Measurements from ENCODE around the gene MYB.

- TF ChIP-seq CTCF (IDR thresholded peaks at IDR 0.05; ENCODE audit: low read length) (no peak), EZH2 (optimal IDR thresholded peaks at IDR 0.05; ENCODE audit: low read depth, low read length) (no peak)
Measured at GRCh38 chr6:135261872-135262725, 81.0 kb downstream of the MYB start.
